PC-9 (cell line): ENCODE measurements around the gene CMTM8. TPM values are rescaled to one million over a fixed set of nuclear protein-coding genes. Genes with fewer than 3 reads are reported as not detected.

ENCODE experiments used
- BruUV-seq: library from RNA; stranded (reverse); fragments of 400-500 nt; replicated peaks from 2 replicates; lab custom pipeline; 2021; lab: Mats Ljungman, UMichigan
- CTCF ChIA-PET: fragments of 300-600 bp; sonication (Branson Sonifier 250); formaldehyde crosslinking; loops from one replicate; lab custom pipeline; 2022; ENCODE audit warnings: antibody characterized with exemption; lab: Charles Lee
- POLR2A ChIA-PET: fragments of 300-600 bp; sonication (Branson Sonifier 250); formaldehyde crosslinking; loops from one replicate; lab custom pipeline; 2022; ENCODE audit warnings: antibody characterized with exemption; ENCODE audit not compliant: unreplicated experiment; lab: Charles Lee
- DNase-seq, 2 experiments: peaks; one replicate each; pipeline versions ENCODE4 v3.0.0 to v3.0.0-alpha.2; 2015 to 2022; ENCODE audit warnings: mixed read lengths in 1 of 2
- H2AFZ ChIP-seq: fragments of 200-600 bp; sonication (generic); 2 replicates; pipeline ENCODE4 v1.8.1; 2017; ENCODE audit warnings: antibody characterized with exemption
- H3F3A ChIP-seq: fragments of 200-600 bp; sonication (generic); 2 replicates; pipeline ENCODE4 v1.8.1; 2017; ENCODE audit warnings: antibody characterized with exemption, mild to moderate bottlenecking, low read depth; ENCODE audit not compliant: insufficient read depth
- H3K27ac ChIP-seq: fragments of 200-600 bp; sonication (generic); 2 replicates; pipeline ENCODE4 v1.6.1; 2016; ENCODE audit warnings: mixed run types
- H3K27me3 ChIP-seq: fragments of 200-600 bp; sonication (generic); 2 replicates; pipeline ENCODE4 v1.6.1; 2016; ENCODE audit warnings: low read depth, mixed run types; ENCODE audit not compliant: insufficient read depth
- H3K36me3 ChIP-seq: fragments of 200-600 bp; sonication (generic); 2 replicates; pipeline ENCODE4 v1.6.1; 2016; ENCODE audit warnings: low read depth, mixed run types
- H3K4me1 ChIP-seq: fragments of 200-600 bp; sonication (generic); replicated peaks from 2 replicates; pipeline ENCODE4 v1.6.1; 2016; ENCODE audit warnings: mixed run types; ENCODE audit not compliant: insufficient read depth
- H3K4me2 ChIP-seq: fragments of 200-600 bp; sonication (generic); 2 replicates; pipeline ENCODE4 v1.6.1; 2017; ENCODE audit warnings: mixed run types
- H3K4me3 ChIP-seq: fragments of 200-600 bp; sonication (generic); 2 replicates; pipeline ENCODE4 v1.6.1; 2016; ENCODE audit warnings: mixed run types
- H3K79me2 ChIP-seq: fragments of 200-600 bp; sonication (generic); 2 replicates; pipeline ENCODE4 v1.6.1; 2017; ENCODE audit warnings: low read depth, mixed run types
- H3K9me2 ChIP-seq: fragments of 200-600 bp; sonication (generic); 2 replicates; pipeline ENCODE4 v1.8.1; 2017; ENCODE audit warnings: mild to moderate bottlenecking; ENCODE audit not compliant: insufficient read depth
- H3K9me3 ChIP-seq: fragments of 200-600 bp; sonication (generic); 2 replicates; pipeline ENCODE4 v1.8.1; 2016; ENCODE audit warnings: low read depth; ENCODE audit not compliant: insufficient read depth
- H4K20me1 ChIP-seq: fragments of 200-600 bp; sonication (generic); 2 replicates; pipeline ENCODE4 v1.8.1; 2017; ENCODE audit not compliant: insufficient read depth
- EZH2 ChIP-seq: fragments of 200-600 bp; sonication (generic); IDR thresholded peaks from 2 replicates; pipeline ENCODE4 v1.8.0; 2017; ENCODE audit warnings: antibody characterized with exemption, low read depth
- intact Hi-C: fragments of 100-400 bp; cut with micrococcal nuclease; formaldehyde crosslinking; loops from one replicate; pipeline ENCODE4 v1.10.0; 2022; ENCODE audit not compliant: unreplicated experiment
- total RNA-seq: library from RNA; stranded (reverse); gene quantifications from 2 replicates; pipeline ENCODE4 v1.2.3, GENCODE V29; 2021
- TF ChIP-seq, protein P1 (sequence below): fragments of 200-600 bp; sonication (generic); conservative IDR thresholded peaks from 2 replicates; pipeline ENCODE4 v1.6.1; 2017; ENCODE audit warnings: mixed run types, antibody characterized with exemption, mild to moderate bottlenecking, moderate library complexity

The CMTM8 gene
- total RNA-seq, 1 experiment from 2014 or later = 17.8 TPM

DNA sequence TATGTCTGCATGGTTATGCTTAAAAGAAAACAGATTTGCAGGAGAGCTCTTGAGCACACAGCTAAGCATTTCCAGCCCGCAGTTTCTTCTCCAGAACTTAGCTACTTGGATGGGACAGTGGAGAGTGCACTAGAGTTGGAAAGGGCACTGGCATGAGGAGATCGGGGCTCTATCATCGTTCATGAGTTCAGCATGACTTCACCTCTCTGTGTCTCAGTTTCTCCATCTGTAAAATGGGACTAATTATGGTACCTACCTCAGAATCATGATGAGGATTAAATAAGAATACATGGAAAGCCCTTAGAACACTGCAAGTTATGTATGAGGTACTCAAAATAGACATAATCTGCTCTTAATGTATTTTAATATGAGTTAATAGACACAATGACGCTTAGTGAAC lies 69.9 kb downstream of the CMTM8 start:
- TF ChIP-seq EZH2 = no peak
- TF ChIP-seq, protein P1, sequence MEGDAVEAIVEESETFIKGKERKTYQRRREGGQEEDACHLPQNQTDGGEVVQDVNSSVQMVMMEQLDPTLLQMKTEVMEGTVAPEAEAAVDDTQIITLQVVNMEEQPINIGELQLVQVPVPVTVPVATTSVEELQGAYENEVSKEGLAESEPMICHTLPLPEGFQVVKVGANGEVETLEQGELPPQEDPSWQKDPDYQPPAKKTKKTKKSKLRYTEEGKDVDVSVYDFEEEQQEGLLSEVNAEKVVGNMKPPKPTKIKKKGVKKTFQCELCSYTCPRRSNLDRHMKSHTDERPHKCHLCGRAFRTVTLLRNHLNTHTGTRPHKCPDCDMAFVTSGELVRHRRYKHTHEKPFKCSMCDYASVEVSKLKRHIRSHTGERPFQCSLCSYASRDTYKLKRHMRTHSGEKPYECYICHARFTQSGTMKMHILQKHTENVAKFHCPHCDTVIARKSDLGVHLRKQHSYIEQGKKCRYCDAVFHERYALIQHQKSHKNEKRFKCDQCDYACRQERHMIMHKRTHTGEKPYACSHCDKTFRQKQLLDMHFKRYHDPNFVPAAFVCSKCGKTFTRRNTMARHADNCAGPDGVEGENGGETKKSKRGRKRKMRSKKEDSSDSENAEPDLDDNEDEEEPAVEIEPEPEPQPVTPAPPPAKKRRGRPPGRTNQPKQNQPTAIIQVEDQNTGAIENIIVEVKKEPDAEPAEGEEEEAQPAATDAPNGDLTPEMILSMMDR = no peak
- no peak for DNase-seq
- Histone ChIP-seq H3K9me2 (no peaks in the 10 kb centered on the region), H3K27ac (no peak overlapping the region), H3K9me3 (no peaks in the 10 kb centered on the region), H3K79me2 (no peaks in the 10 kb centered on the region), H3F3A (peaks cover 5% of the 10 kb centered on the region; the same call in 1 of the 2 replicates), H2AFZ (no peak overlapping the region), H3K27me3 (no peaks in the 10 kb centered on the region), H3K4me3 (no peak overlapping the region), H4K20me1 (no peaks in the 10 kb centered on the region), H3K4me1 (peaks cover 6% of the 10 kb centered on the region; the same call in 1 of the 2 replicates), H3K4me2 (no peak overlapping the region), H3K36me3 (no peaks in the 10 kb centered on the region)
- intact Hi-C loops = no loop called here
- no TSS peak for BruUV-seq
- ChIA-PET POLR2A (no interaction called here), CTCF (interaction anchor here (1.1 kb wide), 1 partner anchor 11 kb away, joined by 3 read pairs; no protein-coding TSS in a partner anchor)

DNA sequence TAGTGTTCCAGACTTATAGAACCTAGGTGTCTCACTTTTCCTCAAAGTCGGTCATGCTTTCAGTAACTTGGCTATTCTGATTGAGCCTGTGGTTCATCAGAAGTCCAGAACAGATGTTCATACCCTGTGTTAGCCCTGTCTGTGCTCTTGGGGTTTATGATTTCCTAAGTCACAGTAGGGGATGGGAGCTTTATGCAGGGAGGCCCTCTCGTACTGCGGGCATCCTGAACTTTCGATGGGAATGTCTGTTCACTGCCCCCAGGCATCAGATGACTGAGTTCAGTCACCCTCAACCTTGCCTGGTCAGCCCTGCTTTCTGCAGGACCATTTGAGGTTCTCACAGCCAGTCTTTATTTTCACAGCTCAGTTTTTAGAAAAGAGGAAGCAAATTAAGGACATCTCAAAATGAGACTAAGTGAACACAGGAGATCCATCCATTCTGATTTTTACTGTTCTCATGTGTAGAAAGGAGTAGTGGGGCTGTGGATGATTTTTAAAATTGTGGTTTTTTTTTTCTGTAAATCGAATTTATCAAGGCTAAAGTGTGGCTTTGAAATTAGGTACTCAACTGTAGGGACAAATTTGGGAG lies 71.3 kb downstream of the CMTM8 start:
- H3K4me3 ChIP-seq = no peak overlapping the region
- no peaks in the 10 kb centered on the region for H3K9me3 ChIP-seq
- no peak overlapping the region for H2AFZ ChIP-seq
- no peak overlapping the region for H3K4me2 ChIP-seq
- H3K27ac ChIP-seq = no peak overlapping the region
- H3K36me3 ChIP-seq = no peaks in the 10 kb centered on the region
- no peaks in the 10 kb centered on the region for H3K79me2 ChIP-seq
- ChIA-PET POLR2A (no interaction called here), CTCF (interaction anchor here (0.5 kb wide), 1 partner anchor 128 kb away, joined by 4 read pairs; no protein-coding TSS in a partner anchor)
- no peaks in the 10 kb centered on the region for H3K27me3 ChIP-seq
- H3F3A ChIP-seq = peaks cover 5% of the 10 kb centered on the region; the same call in 1 of the 2 replicates
- TF ChIP-seq, protein P1 = no peak
- TF ChIP-seq EZH2 = no peak
- H3K4me1 ChIP-seq = peaks cover 15% of the 10 kb centered on the region; the same call in 1 of the 2 replicates
- no TSS peak for BruUV-seq
- H3K9me2 ChIP-seq = no peaks in the 10 kb centered on the region
- H4K20me1 ChIP-seq = no peaks in the 10 kb centered on the region
- intact Hi-C loops = no loop called here
- DNase-seq = no peak

DNA sequence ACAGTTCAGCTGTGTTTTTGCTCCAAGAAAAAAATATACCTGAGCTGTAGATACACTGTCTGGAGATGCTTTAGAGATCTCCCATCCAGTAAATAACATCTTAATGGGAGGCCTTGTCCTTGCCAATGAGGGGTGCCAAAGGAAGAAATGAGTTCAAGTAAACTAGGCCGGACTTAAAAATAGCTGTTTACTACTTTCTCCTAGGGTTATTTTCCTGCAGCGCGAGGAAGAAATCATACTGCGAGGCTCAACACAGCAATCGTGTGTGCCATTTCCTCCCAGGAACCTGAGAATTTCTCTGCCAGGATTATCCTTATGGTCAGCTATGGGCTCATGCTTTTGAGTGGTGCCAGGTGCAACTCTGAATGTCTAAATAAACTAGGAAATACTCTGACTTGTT lies 71.9 kb downstream of the CMTM8 start:
- Histone ChIP-seq H3K4me3 (no peak overlapping the region), H3K4me2 (no peak overlapping the region), H3K27me3 (no peaks in the 10 kb centered on the region), H3K36me3 (no peaks in the 10 kb centered on the region), H3F3A (peaks cover 5% of the 10 kb centered on the region; the same call in 1 of the 2 replicates), H2AFZ (no peak overlapping the region), H3K79me2 (no peaks in the 10 kb centered on the region), H3K9me3 (no peaks in the 10 kb centered on the region), H3K9me2 (no peaks in the 10 kb centered on the region), H3K4me1 (peaks cover 15% of the 10 kb centered on the region; the same call in 1 of the 2 replicates), H4K20me1 (no peaks in the 10 kb centered on the region), H3K27ac (no peak overlapping the region)
- DNase-seq = no peak
- TF ChIP-seq EZH2 = no peak
- TF ChIP-seq, protein P1 = no peak
- intact Hi-C loops = no loop called here
- ChIA-PET CTCF (no interaction called here), POLR2A (no interaction called here)
- no TSS peak for BruUV-seq
